GM23338 (cell line): ENCODE measurements around the gene CDKN2D. TPM values are rescaled to one million over a fixed set of nuclear protein-coding genes. Genes with fewer than 3 reads are reported as not detected.
A peak's percentile ranks its signal among the peaks of the same experiment; 100 is the strongest.

ENCODE experiments used
- ATAC-seq: fragments of 200-7000 bp; cut with Tn5 transposase; 3 replicates; pipeline ENCODE4 v1.9.1; 2020
- DNase-seq: peaks from one replicate; pipeline ENCODE4 v3.0.0-alpha.2; 2015; ENCODE audit warnings: low spot score
- H2AFZ ChIP-seq: fragments of 200-600 bp; sonication (generic); 2 replicates; pipeline ENCODE4 v1.8.0; 2016; ENCODE audit warnings: antibody characterized with exemption, mild to moderate bottlenecking, moderate library complexity
- H3F3A ChIP-seq: fragments of 200-600 bp; sonication (generic); replicated peaks from 2 replicates; pipeline ENCODE4 v1.8.0; 2017; ENCODE audit warnings: antibody characterized with exemption, mixed run types, low read depth
- H3K27ac ChIP-seq: fragments of 200-600 bp; sonication (generic); 2 replicates; pipeline ENCODE4 v1.6.1; 2016; ENCODE audit warnings: low read depth
- H3K27me3 ChIP-seq: fragments of 200-600 bp; sonication (generic); 2 replicates; pipeline ENCODE4 v1.8.0; 2016; ENCODE audit warnings: mild to moderate bottlenecking, mixed run types, moderate library complexity; ENCODE audit not compliant: insufficient read depth
- H3K36me3 ChIP-seq: fragments of 200-600 bp; sonication (generic); 2 replicates; pipeline ENCODE4 v1.8.0; 2016; ENCODE audit warnings: mild to moderate bottlenecking; ENCODE audit not compliant: insufficient read depth
- H3K4me1 ChIP-seq: fragments of 200-600 bp; sonication (generic); 2 replicates; pipeline ENCODE4 v1.8.0; 2016; ENCODE audit warnings: mild to moderate bottlenecking, moderate library complexity; ENCODE audit not compliant: insufficient read depth
- H3K4me2 ChIP-seq: fragments of 200-600 bp; sonication (generic); 2 replicates; pipeline ENCODE4 v1.7.1; 2017; ENCODE audit warnings: mixed run types
- H3K4me3 ChIP-seq: fragments of 200-600 bp; sonication (generic); 2 replicates; pipeline ENCODE4 v1.6.1; 2016; ENCODE audit warnings: mixed run types
- H3K79me2 ChIP-seq: fragments of 200-600 bp; sonication (generic); replicated peaks from 2 replicates; pipeline ENCODE4 v1.8.0; 2017; ENCODE audit warnings: mild to moderate bottlenecking; ENCODE audit not compliant: insufficient read depth
- H3K9me2 ChIP-seq: fragments of 200-600 bp; sonication (generic); 2 replicates; pipeline ENCODE4 v1.8.0; 2017; ENCODE audit not compliant: insufficient read depth
- H4K20me1 ChIP-seq: fragments of 200-600 bp; sonication (generic); replicated peaks from 2 replicates; pipeline ENCODE4 v1.8.0; 2017; ENCODE audit warnings: mild to moderate bottlenecking; ENCODE audit not compliant: insufficient read depth
- H3K27ac Mint-ChIP-seq: 2 replicates; pipeline ENCODE4 v1.8.0; 2020; ENCODE audit warnings: inconsistent platforms, mild to moderate bottlenecking, moderate library complexity, mixed read lengths
- H3K27me3 Mint-ChIP-seq: 3 replicates; pipeline ENCODE4 v1.8.0; 2022; ENCODE audit warnings: low read depth, mild to moderate bottlenecking, moderate library complexity, mixed read lengths, inconsistent platforms; ENCODE audit not compliant: insufficient read depth, poor library complexity
- H3K36me3 Mint-ChIP-seq: 3 replicates; pipeline ENCODE4 v1.8.0; 2021; ENCODE audit warnings: low read depth, mild to moderate bottlenecking, inconsistent platforms, moderate library complexity, mixed read lengths
- H3K4me1 Mint-ChIP-seq: 3 replicates; pipeline ENCODE4 v1.8.0; 2020; ENCODE audit warnings: mild to moderate bottlenecking, inconsistent platforms, mixed read lengths
- H3K4me3 Mint-ChIP-seq: 3 replicates; pipeline ENCODE4 v1.8.0; 2021; ENCODE audit warnings: moderate library complexity, mild to moderate bottlenecking, inconsistent platforms, mixed read lengths
- H3K9me3 Mint-ChIP-seq: 3 replicates; pipeline ENCODE4 v1.8.0; 2020; ENCODE audit warnings: moderate library complexity, mild to moderate bottlenecking, inconsistent platforms, mixed read lengths
- CREB1 ChIP-seq: fragments of 250-450 bp; sonication (Bioruptor Pico); IDR thresholded peaks from 2 replicates; pipeline ENCODE4 v1.5.0; 2020; ENCODE audit warnings: low read depth, mild to moderate bottlenecking, moderate library complexity
- CTCF ChIP-seq, 2 experiments: fragments of 200-600 bp in 1 of 2; sonication (generic) in 1 of 2; conservative IDR thresholded peaks; 2 replicates each; pipeline versions ENCODE4 v1.5.1 to v1.6.1; 2016 to 2017; ENCODE audit warnings: antibody characterized with exemption in 2 of 2, low read depth in 2 of 2, mild to moderate bottlenecking in 2 of 2, moderate library complexity in 1 of 2
- ETS1 ChIP-seq: IDR thresholded peaks from 2 replicates; pipeline ENCODE4 v1.6.1; 2016; ENCODE audit warnings: antibody characterized with exemption
- EZH2 ChIP-seq: fragments of 200-600 bp; sonication (generic); IDR thresholded peaks from one replicate; pipeline ENCODE4 v1.8.0; 2017; ENCODE audit warnings: antibody characterized with exemption, mild to moderate bottlenecking, low read depth; ENCODE audit not compliant: unreplicated experiment
- EZH2phosphoT487 ChIP-seq: fragments of 200-600 bp; sonication (generic); IDR thresholded peaks from one replicate; pipeline ENCODE4 v1.8.1; 2018; ENCODE audit warnings: antibody characterized with exemption; ENCODE audit not compliant: unreplicated experiment
- JUNB ChIP-seq: IDR thresholded peaks from one replicate; pipeline ENCODE4 v1.6.1; 2016; ENCODE audit warnings: antibody characterized with exemption; ENCODE audit not compliant: unreplicated experiment
- NANOG ChIP-seq: IDR thresholded peaks from 2 replicates; pipeline ENCODE4 v1.6.1; 2016; ENCODE audit warnings: antibody characterized with exemption, borderline replicate concordance
- POLR2AphosphoS5 ChIP-seq: IDR thresholded peaks from 2 replicates; pipeline ENCODE4 v1.6.1; 2016; ENCODE audit warnings: antibody characterized with exemption, low read depth
- STAT1 ChIP-seq: IDR thresholded peaks from one replicate; pipeline ENCODE4 v1.6.1; 2016; ENCODE audit warnings: antibody characterized with exemption; ENCODE audit not compliant: unreplicated experiment
- ZNF114 ChIP-seq: fragments of 250-450 bp; sonication (Bioruptor Pico); IDR thresholded peaks from 2 replicates; pipeline ENCODE4 v1.5.0; 2020; ENCODE audit warnings: mild to moderate bottlenecking, moderate library complexity
- ZNF331 ChIP-seq: fragments of 250-450 bp; sonication (Bioruptor Pico); IDR thresholded peaks from 2 replicates; pipeline ENCODE4 v1.5.0; 2020; ENCODE audit warnings: low read depth, mild to moderate bottlenecking, moderate library complexity
- polyA plus RNA-seq: library from polyadenylated mRNA; unstranded; fragments of >200 nt; fragmentation: Nextera tagmentation; extraction: Ambion mirVana; gene quantifications from 2 replicates; pipeline ENCODE4 v1.2.1, GENCODE V29; 2016
- total RNA-seq: library from RNA; depleted of rRNA; stranded (reverse); fragments of >200 nt; shearing (Covaris generic); gene quantifications from 2 replicates; pipeline ENCODE4 v1.2.3, GENCODE V29; 2014
- TF ChIP-seq, protein P1 (sequence below): IDR thresholded peaks from one replicate; pipeline ENCODE4 v1.6.1; 2018; ENCODE audit warnings: antibody characterized with exemption; ENCODE audit not compliant: unreplicated experiment

The CDKN2D gene
- total and polyA plus RNA-seq, 2 experiments from 2014 or later, result 1.4 to 4.0 TPM

- TF ChIP-seq CTCF (conservative IDR thresholded peaks at IDR 0.05; ENCODE audit: low read depth in 2 of 2) (0 out of 4 replicates have a peak, but pooled peaks of 1 of the 2 experiments have one; percentile 9), NANOG (no peak)
Observed at GRCh38 chr19:10533646-10534386, 35.0 kb downstream of the CDKN2D start (continued).

DNA sequence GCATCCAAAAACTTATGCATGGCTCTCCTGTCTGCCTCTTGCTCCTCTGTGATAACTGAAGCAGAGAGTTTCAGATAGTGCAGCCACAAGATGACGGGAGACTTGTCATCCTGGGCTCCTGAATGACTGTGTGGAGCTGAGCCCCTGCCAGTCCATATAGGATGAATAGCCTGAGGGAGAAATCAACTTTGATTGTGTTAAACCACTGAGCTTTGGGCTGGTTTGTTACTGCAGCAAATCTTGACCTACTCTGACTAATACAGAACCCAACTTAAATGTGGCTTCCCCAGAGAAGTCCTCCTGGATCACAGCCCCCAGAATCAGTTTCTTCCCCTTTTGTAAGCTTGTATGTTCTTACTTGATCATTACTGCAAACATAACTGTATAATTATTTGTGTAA is 36.3 kb downstream of the CDKN2D start:
- no peak overlapping the region for H3K27ac Mint-ChIP-seq
- no peak for DNase-seq
- TF ChIP-seq ZNF331, result no peak
- no peak for TF ChIP-seq NANOG
- TF ChIP-seq ETS1, result no peak
- TF ChIP-seq STAT1, result no peak
- TF ChIP-seq EZH2phosphoT487, result no peak
- TF ChIP-seq POLR2AphosphoS5, result no peak
- no peak for TF ChIP-seq JUNB
- TF ChIP-seq ZNF114 (CRISPR knock-in tag), result no peak
- no peak for TF ChIP-seq CREB1
- TF ChIP-seq, protein P1, sequence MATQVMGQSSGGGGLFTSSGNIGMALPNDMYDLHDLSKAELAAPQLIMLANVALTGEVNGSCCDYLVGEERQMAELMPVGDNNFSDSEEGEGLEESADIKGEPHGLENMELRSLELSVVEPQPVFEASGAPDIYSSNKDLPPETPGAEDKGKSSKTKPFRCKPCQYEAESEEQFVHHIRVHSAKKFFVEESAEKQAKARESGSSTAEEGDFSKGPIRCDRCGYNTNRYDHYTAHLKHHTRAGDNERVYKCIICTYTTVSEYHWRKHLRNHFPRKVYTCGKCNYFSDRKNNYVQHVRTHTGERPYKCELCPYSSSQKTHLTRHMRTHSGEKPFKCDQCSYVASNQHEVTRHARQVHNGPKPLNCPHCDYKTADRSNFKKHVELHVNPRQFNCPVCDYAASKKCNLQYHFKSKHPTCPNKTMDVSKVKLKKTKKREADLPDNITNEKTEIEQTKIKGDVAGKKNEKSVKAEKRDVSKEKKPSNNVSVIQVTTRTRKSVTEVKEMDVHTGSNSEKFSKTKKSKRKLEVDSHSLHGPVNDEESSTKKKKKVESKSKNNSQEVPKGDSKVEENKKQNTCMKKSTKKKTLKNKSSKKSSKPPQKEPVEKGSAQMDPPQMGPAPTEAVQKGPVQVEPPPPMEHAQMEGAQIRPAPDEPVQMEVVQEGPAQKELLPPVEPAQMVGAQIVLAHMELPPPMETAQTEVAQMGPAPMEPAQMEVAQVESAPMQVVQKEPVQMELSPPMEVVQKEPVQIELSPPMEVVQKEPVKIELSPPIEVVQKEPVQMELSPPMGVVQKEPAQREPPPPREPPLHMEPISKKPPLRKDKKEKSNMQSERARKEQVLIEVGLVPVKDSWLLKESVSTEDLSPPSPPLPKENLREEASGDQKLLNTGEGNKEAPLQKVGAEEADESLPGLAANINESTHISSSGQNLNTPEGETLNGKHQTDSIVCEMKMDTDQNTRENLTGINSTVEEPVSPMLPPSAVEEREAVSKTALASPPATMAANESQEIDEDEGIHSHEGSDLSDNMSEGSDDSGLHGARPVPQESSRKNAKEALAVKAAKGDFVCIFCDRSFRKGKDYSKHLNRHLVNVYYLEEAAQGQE, result no peak
- TF ChIP-seq CTCF (conservative IDR thresholded peaks at IDR 0.05; ENCODE audit: low read depth in 2 of 2), result no peak
- no peak for TF ChIP-seq EZH2

More for the DNA sequence above, 36.3 kb downstream of the CDKN2D start:
- Mint-ChIP-seq H3K4me1 (no peaks in the 10 kb centered on the region), H3K9me3 (no peaks in the 10 kb centered on the region), H3K36me3 (no peaks in the 10 kb centered on the region), H3K4me3 (no peak overlapping the region), H3K27me3 (peaks cover 8% of the 10 kb centered on the region)
- Histone ChIP-seq H3K27ac (no peak overlapping the region), H3K4me2 (no peak overlapping the region), H2AFZ (no peak overlapping the region), H3F3A (no peaks in the 10 kb centered on the region), H3K4me3 (no peak overlapping the region), H3K36me3 (no peaks in the 10 kb centered on the region; the same call in 1 of the 2 replicates), H4K20me1 (no peaks in the 10 kb centered on the region), H3K79me2 (no peaks in the 10 kb centered on the region), H3K9me2 (no peaks in the 10 kb centered on the region), H3K4me1 (no peaks in the 10 kb centered on the region), H3K27me3 (no peaks in the 10 kb centered on the region)
- ATAC-seq, result no peak
